Measurements from ENCODE around the gene SEMA3A.

Gene SEMA3A

GRCh38 chr7:84111842-84112241 lies 82.7 kb downstream of the SEMA3A start:
- DNase-seq (ENCODE audit: low read depth, low spot score), result no peak

GRCh38 chr7:84110400-84110799 lies 84.2 kb downstream of the SEMA3A start:
- no peak for DNase-seq (ENCODE audit: low read depth, low spot score)

GRCh38 chr7:84108787-84109186 lies 85.8 kb downstream of the SEMA3A start:
- no peak for DNase-seq (ENCODE audit: low read depth, low spot score)

GRCh38 chr7:84108119-84108518 lies 86.5 kb downstream of the SEMA3A start:
- no peak for DNase-seq (ENCODE audit: low read depth, low spot score)

GRCh38 chr7:84107259-84107658 lies 87.3 kb downstream of the SEMA3A start:
- DNase-seq (ENCODE audit: low read depth, low spot score), result no peak

GRCh38 chr7:84106291-84106690 lies 88.3 kb downstream of the SEMA3A start:
- DNase-seq (ENCODE audit: low read depth, low spot score), result no peak

GRCh38 chr7:84105586-84105985 lies 89.0 kb downstream of the SEMA3A start:
- DNase-seq (ENCODE audit: low read depth, low spot score), result no peak

- no peak for DNase-seq (ENCODE audit: low read depth, low spot score)
Measured at GRCh38 chr7:84104826-84105225, 89.8 kb downstream of the SEMA3A start.

- DNase-seq (ENCODE audit: low read depth, low spot score), result no peak
Measured at GRCh38 chr7:84102213-84102612, 92.4 kb downstream of the SEMA3A start.

- no peak for DNase-seq (ENCODE audit: low read depth, low spot score)
Measured at GRCh38 chr7:84100866-84101265, 93.7 kb downstream of the SEMA3A start.

- DNase-seq (ENCODE audit: low read depth, low spot score), result no peak
Measured at GRCh38 chr7:84095971-84096370, 98.6 kb downstream of the SEMA3A start.

- no peak for DNase-seq (ENCODE audit: low read depth, low spot score)
Measured at GRCh38 chr7:84092207-84092606, 102.4 kb downstream of the SEMA3A start.

- DNase-seq (ENCODE audit: low read depth, low spot score), result no peak
Measured at GRCh38 chr7:84091318-84091717, 103.3 kb downstream of the SEMA3A start.

GRCh38 chr7:84088802-84089201 lies 105.8 kb downstream of the SEMA3A start:
- no peak for DNase-seq (ENCODE audit: low read depth, low spot score)

GRCh38 chr7:84085998-84086397 lies 108.6 kb downstream of the SEMA3A start:
- DNase-seq (ENCODE audit: low read depth, low spot score), result no peak

GRCh38 chr7:84085147-84085546 lies 109.4 kb downstream of the SEMA3A start:
- DNase-seq (ENCODE audit: low read depth, low spot score), result no peak

GRCh38 chr7:84083846-84084245 lies 110.7 kb downstream of the SEMA3A start:
- no peak for DNase-seq (ENCODE audit: low read depth, low spot score)

GRCh38 chr7:84081973-84082522 lies 112.5 kb downstream of the SEMA3A start:
- DNase-seq (ENCODE audit: low read depth, low spot score), result no peak

- no peak for DNase-seq (ENCODE audit: low read depth, low spot score)
Measured at GRCh38 chr7:84077336-84077735, 117.3 kb downstream of the SEMA3A start.

GRCh38 chr7:84076219-84076618 lies 118.4 kb downstream of the SEMA3A start:
- no peak for DNase-seq (ENCODE audit: low read depth, low spot score)

- DNase-seq (ENCODE audit: low read depth, low spot score), result no peak
Measured at GRCh38 chr7:84073186-84073875, 121.3 kb downstream of the SEMA3A start.

GRCh38 chr7:84070770-84071169 lies 123.8 kb downstream of the SEMA3A start:
- no peak for DNase-seq (ENCODE audit: low read depth, low spot score)

GRCh38 chr7:84069999-84070500 lies 124.5 kb downstream of the SEMA3A start:
- no peak for DNase-seq (ENCODE audit: low read depth, low spot score)
